ENCODE results near the gene KPNA2.
"Not testable (repeated sequence)": the region's sequence is repeated elsewhere in the genome, so short reads cannot be mapped to it uniquely, and the experiment has no call there.

The KPNA2 gene

DNA sequence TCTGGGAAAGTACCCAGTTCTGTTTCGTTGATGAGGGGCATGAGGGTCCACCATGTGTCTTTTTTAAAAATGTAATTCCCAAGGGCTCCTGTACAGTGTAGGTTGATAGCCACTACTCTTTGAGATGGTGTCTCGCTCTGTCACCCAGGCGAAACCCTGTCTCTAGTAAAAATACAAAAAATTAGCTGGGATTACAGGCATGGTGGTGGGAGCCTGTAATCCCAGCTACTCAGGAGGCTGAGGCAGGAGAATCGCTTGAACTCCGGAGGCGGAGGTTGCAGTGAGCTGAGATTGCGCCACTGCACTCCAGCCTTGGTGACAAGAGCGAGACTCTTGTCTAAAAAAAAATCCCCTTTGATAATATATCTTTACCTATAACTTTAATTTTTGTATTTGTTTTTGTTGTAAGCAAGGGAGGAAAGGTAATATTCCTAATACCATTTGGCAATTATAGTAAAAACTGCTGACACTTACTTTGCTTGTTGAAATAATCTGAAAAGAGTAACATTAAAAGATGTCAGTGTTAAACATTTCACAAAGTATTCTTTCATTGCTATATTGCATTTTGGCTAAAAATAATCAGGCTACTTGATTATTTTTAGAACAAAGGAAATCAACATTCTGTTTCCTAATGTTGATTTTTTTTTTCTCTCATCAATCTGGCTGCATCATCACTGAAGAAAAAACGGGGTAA, 11.8 kb downstream of the KPNA2 start:
- no peak overlapping the region for H3K9ac ChIP-seq (ENCODE audit: low read length)
- no peaks in the 10 kb centered on the region for H3K79me1 ChIP-seq (ENCODE audit: low read length)
- H3K27me3 ChIP-seq (ENCODE audit: insufficient read depth, low read length): no peaks in the 10 kb centered on the region
- no peak overlapping the region for H2AFZ ChIP-seq (ENCODE audit: insufficient read depth, low read length, poor library complexity)
- H3K4me2 ChIP-seq (ENCODE audit: low read length): no peak overlapping the region
- H3K4me1 ChIP-seq (ENCODE audit: control insufficient read depth in 1 of 2, insufficient read depth in 2 of 2, low read length in 2 of 2): no peaks in the 10 kb centered on the region
- H2AK5ac ChIP-seq (ENCODE audit: low read length): no peak overlapping the region
- H2BK120ac ChIP-seq (ENCODE audit: insufficient read depth, low read length, poor library complexity): no peak overlapping the region
- no peak overlapping the region for H3K23ac ChIP-seq (ENCODE audit: low read length)
- no CpG with 5 or more reads among the region's 9 CpGs for WGBS (ENCODE audit: extremely low coverage, insufficient coverage, insufficient read length)
- no peak overlapping the region for H4K8ac ChIP-seq (ENCODE audit: low read depth, low read length)
- DNase-seq: no peak
- H4K12ac ChIP-seq (ENCODE audit: low read depth, low read length): no peak overlapping the region
- no peak overlapping the region for H3K4me3 ChIP-seq (ENCODE audit: low read depth, low read length)
- H4K91ac ChIP-seq (ENCODE audit: low read depth, low read length): no peak overlapping the region
- H3K27ac ChIP-seq (ENCODE audit: low read depth, low read length): no peak overlapping the region
- H3K79me2 ChIP-seq (ENCODE audit: control insufficient read depth, insufficient read depth, low read length, poor library complexity): no peaks in the 10 kb centered on the region
- no peak overlapping the region for H2BK12ac ChIP-seq (ENCODE audit: low read length)
- no peaks in the 10 kb centered on the region for H3K9me3 ChIP-seq (ENCODE audit: insufficient read depth, low read depth, low read length)
- H3K4ac ChIP-seq (ENCODE audit: low read depth, low read length): no peak overlapping the region
- no peak overlapping the region for H3K18ac ChIP-seq (ENCODE audit: low read length)
- H2BK5ac ChIP-seq (ENCODE audit: low read depth, low read length, poor library complexity): no peak overlapping the region
- peaks cover 18 to 29% of the 10 kb centered on the region in 2 experiments for H3K36me3 ChIP-seq (ENCODE audit: control insufficient read depth in 1 of 2, insufficient read depth in 2 of 2, low read length in 2 of 2)
- H3K14ac ChIP-seq (ENCODE audit: low read length): no peak overlapping the region

DNA sequence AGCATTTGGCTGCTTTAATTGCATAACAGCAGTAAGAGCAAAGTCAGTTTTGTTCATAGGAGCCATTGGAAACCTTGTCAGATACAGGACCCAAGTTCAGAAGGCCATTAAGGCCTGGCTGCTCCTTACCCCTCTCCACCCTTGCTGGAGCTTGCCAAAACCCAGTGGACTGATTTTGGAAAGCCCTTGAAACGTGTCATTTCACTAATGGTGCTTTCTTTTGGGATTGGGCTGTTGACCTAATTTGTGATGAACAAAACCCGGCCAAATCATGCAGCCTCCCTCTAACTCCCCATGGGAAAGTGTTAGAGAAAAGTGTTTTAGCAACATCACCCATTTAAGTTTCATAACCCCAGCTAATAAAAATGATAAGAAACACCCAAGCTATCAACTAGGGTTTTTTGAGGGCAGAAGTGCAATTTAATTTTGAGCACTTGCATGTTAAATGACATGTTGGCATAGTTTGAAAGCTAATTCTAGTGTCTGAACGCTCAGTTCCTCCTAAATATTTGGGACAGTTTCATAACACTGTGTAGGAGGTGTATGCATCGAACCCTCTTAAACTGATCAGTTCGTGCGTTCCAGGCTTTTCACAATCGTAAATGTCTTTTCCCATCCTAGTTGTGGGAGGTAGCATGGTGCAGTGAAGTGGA, 12.5 kb downstream of the KPNA2 start:
- H2BK5ac ChIP-seq (ENCODE audit: low read depth, low read length, poor library complexity); H3K79me2 ChIP-seq (ENCODE audit: control insufficient read depth, insufficient read depth, low read length, poor library complexity); H4K91ac ChIP-seq (ENCODE audit: low read depth, low read length); H2BK120ac ChIP-seq (ENCODE audit: insufficient read depth, low read length, poor library complexity); H3K9me3 ChIP-seq (ENCODE audit: insufficient read depth, low read depth, low read length); H3K4me1 ChIP-seq (ENCODE audit: control insufficient read depth in 1 of 2, insufficient read depth in 2 of 2, low read length in 2 of 2); DNase-seq; H3K23ac ChIP-seq (ENCODE audit: low read length); H3K79me1 ChIP-seq (ENCODE audit: low read length); H4K8ac ChIP-seq (ENCODE audit: low read depth, low read length); H2BK12ac ChIP-seq (ENCODE audit: low read length); H3K4me2 ChIP-seq (ENCODE audit: low read length); H3K27ac ChIP-seq (ENCODE audit: low read depth, low read length); H3K18ac ChIP-seq (ENCODE audit: low read length); H3K4ac ChIP-seq (ENCODE audit: low read depth, low read length); H4K12ac ChIP-seq (ENCODE audit: low read depth, low read length); H2AFZ ChIP-seq (ENCODE audit: insufficient read depth, low read length, poor library complexity); H2AK5ac ChIP-seq (ENCODE audit: low read length); H3K9ac ChIP-seq (ENCODE audit: low read length); H3K4me3 ChIP-seq (ENCODE audit: low read depth, low read length); H3K14ac ChIP-seq (ENCODE audit: low read length); H3K27me3 ChIP-seq (ENCODE audit: insufficient read depth, low read length): not testable (repeated sequence)
- H3K36me3 ChIP-seq (ENCODE audit: control insufficient read depth in 1 of 2, insufficient read depth in 2 of 2, low read length in 2 of 2): peaks cover 15 to 24% of the 10 kb centered on the region in 2 experiments
- no CpG with 5 or more reads among the region's 7 CpGs for WGBS (ENCODE audit: extremely low coverage, insufficient coverage, insufficient read length)

- no peaks in the 10 kb centered on the region for H3K79me1 ChIP-seq (ENCODE audit: low read length)
- H3K23ac ChIP-seq (ENCODE audit: low read length): no peak overlapping the region
- no peak overlapping the region for H3K14ac ChIP-seq (ENCODE audit: low read length)
- H3K4ac ChIP-seq (ENCODE audit: low read depth, low read length): no peak overlapping the region
- DNase-seq: no peak
- no peak overlapping the region for H3K4me3 ChIP-seq (ENCODE audit: low read depth, low read length)
- no peak overlapping the region for H2BK12ac ChIP-seq (ENCODE audit: low read length)
- no peak overlapping the region for H3K9ac ChIP-seq (ENCODE audit: low read length)
- no peaks in the 10 kb centered on the region for H3K9me3 ChIP-seq (ENCODE audit: insufficient read depth, low read depth, low read length)
- no peak overlapping the region for H2AFZ ChIP-seq (ENCODE audit: insufficient read depth, low read length, poor library complexity)
- peaks cover 9 to 16% of the 10 kb centered on the region in 2 experiments for H3K36me3 ChIP-seq (ENCODE audit: control insufficient read depth in 1 of 2, insufficient read depth in 2 of 2, low read length in 2 of 2)
- no peak overlapping the region for H4K12ac ChIP-seq (ENCODE audit: low read depth, low read length)
- no peaks in the 10 kb centered on the region for H3K79me2 ChIP-seq (ENCODE audit: control insufficient read depth, insufficient read depth, low read length, poor library complexity)
- H3K27ac ChIP-seq (ENCODE audit: low read depth, low read length): no peak overlapping the region
- no peak overlapping the region for H2BK5ac ChIP-seq (ENCODE audit: low read depth, low read length, poor library complexity)
- peaks cover 2% of the 10 kb centered on the region in 2 experiments for H3K4me1 ChIP-seq (ENCODE audit: control insufficient read depth in 1 of 2, insufficient read depth in 2 of 2, low read length in 2 of 2)
- no peak overlapping the region for H4K91ac ChIP-seq (ENCODE audit: low read depth, low read length)
- WGBS (ENCODE audit: extremely low coverage, insufficient coverage, insufficient read length): no CpG with 5 or more reads among the region's 2 CpGs
- H3K18ac ChIP-seq (ENCODE audit: low read length): no peak overlapping the region
- H3K4me2 ChIP-seq (ENCODE audit: low read length): no peak overlapping the region
- no peak overlapping the region for H2AK5ac ChIP-seq (ENCODE audit: low read length)
- H2BK120ac ChIP-seq (ENCODE audit: insufficient read depth, low read length, poor library complexity): no peak overlapping the region
- no peaks in the 10 kb centered on the region for H3K27me3 ChIP-seq (ENCODE audit: insufficient read depth, low read length)
- no peak overlapping the region for H4K8ac ChIP-seq (ENCODE audit: low read depth, low read length)
These were observed 13.5 kb downstream of the KPNA2 start for GRCh38 chr17:68048996-68049395.

DNA sequence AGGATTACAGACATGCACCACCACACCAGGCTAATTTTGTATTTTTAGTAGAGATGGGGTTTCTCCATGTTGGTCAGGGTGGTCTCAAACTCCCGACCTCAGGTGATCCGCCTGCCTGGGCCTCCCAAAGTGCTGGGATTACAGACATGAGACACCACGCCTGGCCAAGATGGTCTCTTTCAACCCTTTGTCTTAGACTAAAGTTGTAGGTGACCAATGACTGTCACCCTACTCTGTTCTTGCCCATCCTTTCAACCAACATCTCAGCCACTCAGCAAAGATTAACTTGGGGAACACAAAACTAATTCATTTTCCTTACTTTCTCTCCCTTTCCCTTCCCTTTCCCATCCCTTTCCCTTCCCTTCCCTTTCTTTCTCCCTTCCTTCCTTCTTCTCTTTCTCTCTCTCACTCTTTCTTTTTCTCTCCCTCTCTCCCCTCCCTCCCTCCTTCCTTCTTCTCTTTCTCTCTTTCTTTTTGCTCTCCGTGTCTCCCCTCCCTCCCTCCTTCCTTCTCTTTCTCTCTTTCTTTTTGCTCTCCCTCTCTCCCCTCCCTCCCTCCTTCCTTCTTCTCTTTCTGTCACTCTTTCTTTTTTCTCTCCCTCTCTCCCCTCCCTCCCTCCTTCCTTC, 14.4 kb downstream of the KPNA2 start:
- not testable (repeated sequence) for H2AFZ ChIP-seq (ENCODE audit: insufficient read depth, low read length, poor library complexity); H2AK5ac ChIP-seq (ENCODE audit: low read length); H2BK120ac ChIP-seq (ENCODE audit: insufficient read depth, low read length, poor library complexity); H3K79me1 ChIP-seq (ENCODE audit: low read length); H3K9ac ChIP-seq (ENCODE audit: low read length); H4K91ac ChIP-seq (ENCODE audit: low read depth, low read length); H3K27ac ChIP-seq (ENCODE audit: low read depth, low read length); H2BK12ac ChIP-seq (ENCODE audit: low read length); H2BK5ac ChIP-seq (ENCODE audit: low read depth, low read length, poor library complexity); H3K79me2 ChIP-seq (ENCODE audit: control insufficient read depth, insufficient read depth, low read length, poor library complexity); H3K27me3 ChIP-seq (ENCODE audit: insufficient read depth, low read length); H3K23ac ChIP-seq (ENCODE audit: low read length); H3K18ac ChIP-seq (ENCODE audit: low read length); H3K4me3 ChIP-seq (ENCODE audit: low read depth, low read length); H3K4me2 ChIP-seq (ENCODE audit: low read length); H3K4me1 ChIP-seq (ENCODE audit: control insufficient read depth in 1 of 2, insufficient read depth in 2 of 2, low read length in 2 of 2); H3K4ac ChIP-seq (ENCODE audit: low read depth, low read length); H3K9me3 ChIP-seq (ENCODE audit: insufficient read depth, low read depth, low read length); H3K36me3 ChIP-seq (ENCODE audit: control insufficient read depth in 1 of 2, insufficient read depth in 2 of 2, low read length in 2 of 2); H4K8ac ChIP-seq (ENCODE audit: low read depth, low read length); H4K12ac ChIP-seq (ENCODE audit: low read depth, low read length); H3K14ac ChIP-seq (ENCODE audit: low read length); DNase-seq
- no CpG with 5 or more reads among the region's 4 CpGs for WGBS (ENCODE audit: extremely low coverage, insufficient coverage, insufficient read length)

Data from trophoblast cell (in vitro differentiated cells and primary cell).